T-helper 1 cell treated with Interleukin-12 subunit alpha and Interleukin-12 subunit beta and Interleukin-4 antibody, amounts not matched to agents 30 ng/mL and 1 ng/mL, for 36 hours (primary cell): ENCODE data around the gene VPS35L. TPM values are rescaled to one million over a fixed set of nuclear protein-coding genes. Genes with fewer than 3 reads are reported as not detected.

Source experiments
- intact Hi-C: fragments of 100-400 bp; cut with micrococcal nuclease; formaldehyde crosslinking; loops from one replicate; pipeline ENCODE4 v1.15.1; 2024
- total RNA-seq: library from RNA; stranded (reverse); gene quantifications from 2 replicates; pipeline ENCODE4 v1.2.3, GENCODE V29; 2022

VPS35L gene
- total RNA-seq, 1 donor from 2014 or later = 57.5 TPM

DNA sequence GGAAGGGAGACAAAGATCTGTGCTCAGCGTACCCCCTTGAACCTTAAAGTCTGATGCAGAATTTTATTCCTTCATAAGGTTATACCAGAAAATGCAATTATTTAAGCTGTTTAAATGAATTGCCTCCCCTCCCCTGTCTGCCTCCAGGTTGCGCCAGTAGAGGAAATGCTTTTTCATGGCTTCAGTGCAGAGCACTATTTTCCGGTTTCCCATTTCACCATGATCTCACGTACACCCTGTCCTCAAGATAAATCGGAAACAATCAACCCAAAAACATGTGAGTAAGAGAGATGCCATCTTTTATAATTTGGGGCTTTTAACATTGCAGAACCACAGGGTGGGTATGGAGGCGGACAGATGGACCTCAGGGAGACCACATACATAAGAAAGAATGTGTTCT is 178.0 kb downstream of the VPS35L start:
- intact Hi-C loops = no loop called here

DNA sequence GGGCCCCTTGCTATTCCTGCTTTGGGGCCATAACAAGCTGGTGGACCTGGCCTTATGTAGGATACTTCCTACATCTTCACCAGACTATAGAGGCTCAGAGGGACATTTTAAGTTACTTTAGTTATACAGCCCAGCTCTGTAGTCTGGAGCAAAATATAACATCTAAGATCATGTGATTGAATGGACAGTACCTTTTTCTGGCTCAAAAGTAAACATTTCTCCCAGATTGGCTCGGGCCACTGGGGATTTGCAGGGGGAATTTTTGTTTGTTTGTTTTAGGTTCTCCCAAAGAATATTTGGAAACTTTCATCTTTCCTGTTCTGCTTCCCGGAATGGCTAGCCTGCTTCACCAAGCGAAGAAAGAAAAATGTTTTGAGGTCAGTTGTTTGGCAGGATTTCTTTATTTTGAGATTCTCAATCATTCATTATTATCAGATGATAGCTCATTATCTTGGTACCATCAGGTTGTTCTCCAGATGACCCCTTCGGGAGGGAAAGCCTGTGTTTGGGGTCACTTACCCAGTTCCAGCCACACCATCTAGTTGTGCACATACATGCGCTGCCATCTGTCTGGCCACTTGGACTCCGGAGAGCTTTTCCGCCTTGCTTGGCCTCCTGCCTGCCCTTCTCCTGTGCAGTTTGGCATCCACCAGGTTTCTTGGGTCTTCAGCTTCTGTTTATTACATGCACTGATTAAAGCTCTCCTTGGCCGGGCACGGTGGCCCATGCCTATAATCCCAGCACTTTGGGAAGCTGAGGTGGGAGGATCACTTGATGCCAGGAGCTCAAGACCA is 179.8 kb downstream of the VPS35L start:
- intact Hi-C loops = no loop called here

DNA sequence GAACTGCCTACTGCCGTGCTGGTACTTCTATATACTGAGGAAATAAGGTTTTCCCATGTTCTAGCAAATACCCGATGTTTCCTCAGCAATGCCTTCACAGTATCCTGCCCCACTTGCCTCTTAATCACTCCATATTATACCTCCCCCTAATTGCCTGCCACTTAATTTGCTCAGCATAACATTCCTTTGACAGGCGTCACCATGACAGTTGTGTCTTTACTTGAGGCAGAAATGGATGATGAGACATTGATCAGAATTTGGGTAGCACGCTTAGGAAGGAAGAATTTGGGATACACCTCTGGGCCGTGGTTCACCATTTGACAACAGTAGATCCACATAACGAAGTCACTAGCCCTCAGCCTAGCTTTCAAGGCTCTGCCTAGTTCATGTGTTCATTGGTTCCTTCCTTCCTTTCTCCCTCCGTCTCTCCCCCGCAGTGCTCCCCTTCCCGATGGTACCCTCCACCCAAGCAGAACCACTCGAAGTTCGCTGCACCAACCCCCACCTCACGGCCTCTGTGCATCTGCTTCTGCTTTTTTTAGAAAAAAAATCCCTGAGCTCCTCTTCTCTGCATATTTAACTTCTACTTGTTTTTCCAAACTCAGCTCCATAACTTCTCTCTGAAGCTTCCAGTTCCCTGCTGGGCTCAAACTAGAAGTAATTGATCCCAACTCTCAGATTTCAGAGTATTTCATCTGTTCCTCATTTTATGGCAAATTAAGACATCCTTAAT is 182.0 kb downstream of the VPS35L start:
- intact Hi-C loops = no loop called here

DNA sequence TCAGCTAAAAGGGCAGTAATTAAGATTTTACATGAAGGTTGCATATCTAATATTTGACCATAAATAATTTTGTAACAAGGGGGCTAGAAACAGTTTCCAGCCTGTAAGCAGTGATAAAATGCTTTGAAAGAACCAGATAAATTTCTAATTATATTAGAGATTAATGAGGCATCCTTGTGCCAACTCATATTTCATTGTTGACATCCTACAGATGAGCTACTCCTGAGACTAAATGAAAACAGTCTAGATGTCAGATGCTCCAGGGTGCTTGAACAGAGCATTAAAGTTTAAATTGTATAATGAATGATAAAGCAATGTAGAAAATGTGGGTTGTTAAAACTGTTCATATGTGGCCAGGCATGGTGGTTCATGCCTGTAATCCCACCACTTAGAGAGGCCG is 185.9 kb downstream of the VPS35L start:
- intact Hi-C loops = no loop called here

DNA sequence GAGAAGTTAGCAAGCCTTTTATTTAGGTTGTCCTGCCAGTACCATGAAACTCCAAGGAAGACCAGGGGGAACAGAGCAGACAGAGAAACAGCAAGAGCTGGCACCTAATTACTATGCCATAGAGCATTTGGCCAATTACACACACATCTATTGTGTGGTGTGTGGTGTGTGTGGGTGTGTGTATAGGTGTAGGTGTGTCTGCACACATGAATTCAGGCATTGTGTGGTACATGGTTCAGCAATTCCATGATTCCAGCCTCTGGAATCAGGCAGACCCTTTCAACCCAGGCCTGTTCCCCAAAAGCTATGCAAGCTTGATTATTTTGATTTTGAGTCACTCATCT is 188.3 kb downstream of the VPS35L start:
- intact Hi-C loops = no loop called here

DNA sequence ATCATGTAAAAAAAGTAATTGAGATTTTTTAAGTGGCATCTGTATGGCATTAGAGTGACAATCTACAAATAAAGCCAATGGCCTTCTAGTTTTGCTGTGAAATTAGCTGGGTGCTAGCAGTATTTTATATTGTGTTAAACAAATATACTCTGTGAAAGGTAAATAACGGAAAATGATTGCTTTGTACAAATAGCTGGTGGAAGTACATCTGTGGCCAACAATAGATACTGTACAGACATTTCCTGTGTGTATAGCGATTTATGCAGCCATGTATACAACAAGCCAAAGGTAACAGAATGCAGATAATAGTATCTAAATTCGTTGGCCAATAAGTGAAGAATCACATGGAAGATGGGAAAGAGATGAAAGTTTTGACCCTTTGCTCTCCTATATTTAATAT is 189.2 kb downstream of the VPS35L start:
- intact Hi-C loops = no loop called here

GRCh38 chr16:19745286-19746010 is 189.9 kb downstream of the VPS35L start:
- intact Hi-C loops = no loop called here

GRCh38 chr16:19746561-19746960 is 191.1 kb downstream of the VPS35L start:
- intact Hi-C loops = no loop called here

DNA sequence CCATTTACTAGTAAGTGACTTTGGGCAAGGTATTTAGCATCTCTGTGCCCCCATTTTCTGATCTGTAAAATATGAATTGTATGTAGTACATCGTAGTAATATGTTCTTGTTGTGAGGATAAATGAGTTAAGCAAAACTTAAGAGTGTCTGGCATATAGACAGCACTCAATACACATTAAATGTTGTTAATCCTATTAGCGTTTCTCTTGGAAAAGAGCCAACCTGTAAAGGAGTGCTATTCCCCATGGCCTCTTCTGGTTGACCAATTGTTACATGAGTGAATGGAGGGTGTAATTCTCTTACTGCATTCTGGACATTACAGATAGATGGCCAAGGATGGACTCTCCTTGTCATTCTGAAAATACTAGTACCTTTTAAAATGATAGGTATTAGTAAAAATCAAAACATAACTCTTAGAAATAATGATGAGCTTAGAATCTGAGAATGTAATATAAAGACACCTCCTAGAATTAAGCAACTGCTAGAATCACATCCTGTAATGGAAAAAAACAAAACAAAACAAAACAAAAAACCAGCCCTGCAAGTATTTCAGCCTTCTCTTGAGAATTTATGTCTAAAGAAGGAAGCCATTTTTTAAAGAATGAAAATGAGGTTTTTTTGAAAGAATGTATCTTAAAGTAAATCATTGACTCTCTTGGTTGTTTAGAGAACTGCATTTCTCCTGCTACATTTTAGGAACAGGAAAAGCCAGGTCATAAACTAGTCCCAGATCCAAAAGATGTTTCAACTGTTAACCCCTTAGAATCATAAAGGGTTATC is 193.1 kb downstream of the VPS35L start:
- intact Hi-C loops = no loop called here

DNA sequence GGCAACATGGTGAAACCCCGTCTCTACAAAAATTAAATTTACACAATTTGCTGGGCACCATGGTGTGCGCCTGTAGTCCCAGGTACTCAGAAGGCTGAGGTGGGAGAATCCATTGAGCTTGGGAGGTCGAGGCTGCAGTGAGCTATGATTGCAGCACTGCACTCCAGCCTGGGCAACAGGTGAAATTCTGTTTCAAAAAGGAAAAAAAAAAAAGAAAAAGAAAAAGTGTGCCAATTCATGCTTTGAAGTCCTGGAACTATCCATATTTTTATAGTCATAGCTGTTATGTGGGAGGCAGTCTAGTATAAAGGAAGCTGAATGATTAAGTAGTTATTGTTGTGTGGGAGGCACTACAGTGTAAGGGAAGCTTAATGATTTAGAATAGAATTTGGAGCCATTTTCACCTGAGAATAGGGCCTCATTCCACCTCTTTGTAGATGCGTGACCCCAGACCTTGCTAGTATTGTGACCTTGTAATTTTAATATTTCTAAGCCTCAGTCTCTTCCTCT is 194.1 kb downstream of the VPS35L start:
- intact Hi-C loops = no loop called here

Other genes starting within 250 kb of the VPS35L start
- gene TMC5, start 137.8 kb upstream of the VPS35L start, total RNA-seq = not detected in 2 replicates
- gene GDE1, start 33.6 kb upstream of the VPS35L start, total RNA-seq = 26.1 and 29.4 TPM in 2 replicates
- gene CCP110, start 31.8 kb upstream of the VPS35L start, total RNA-seq = 30.8 and 39.1 TPM in 2 replicates
- 21.2 and 21.8 TPM in 2 replicates for gene KNOP1, start 162.5 kb downstream of the VPS35L start, total RNA-seq
- 0.71 and 0.88 TPM in 2 replicates for gene IQCK, start 162.6 kb downstream of the VPS35L start, total RNA-seq